HG03175 (cell line): Measurements from ENCODE around the gene CCDC110.

Source experiments
- ATAC-seq: cut with Tn5 transposase; IDR thresholded peaks from one replicate; pipeline ENCODE4 v1.9.1; 2021; ENCODE audit warnings: mild to moderate bottlenecking, moderate library complexity; ENCODE audit not compliant: unreplicated experiment

CCDC110 gene

GRCh38 chr4:185424905-185425646, 46.5 kb downstream of the CCDC110 start:
- ATAC-seq = peak; percentile 4

GRCh38 chr4:185421366-185422124, 50.0 kb downstream of the CCDC110 start:
- no peak for ATAC-seq

- ATAC-seq = no peak
Measured at GRCh38 chr4:185416955-185417354, 54.6 kb downstream of the CCDC110 start.

GRCh38 chr4:185412412-185412811, 59.1 kb downstream of the CCDC110 start:
- no peak for ATAC-seq

- no peak for ATAC-seq
Measured at GRCh38 chr4:185411849-185412248, 59.7 kb downstream of the CCDC110 start.

- no peak for ATAC-seq
Measured at GRCh38 chr4:185408432-185408831, 63.1 kb downstream of the CCDC110 start.

GRCh38 chr4:185405296-185405999, 66.1 kb downstream of the CCDC110 start:
- peak; percentile 85 for ATAC-seq

GRCh38 chr4:185404031-185404430, 67.5 kb downstream of the CCDC110 start:
- ATAC-seq = no peak

- ATAC-seq = no peak
Measured at GRCh38 chr4:185399466-185399865, 72.1 kb downstream of the CCDC110 start.

- ATAC-seq = no peak
Measured at GRCh38 chr4:185398618-185399017, 72.9 kb downstream of the CCDC110 start.

- no peak for ATAC-seq
Measured at GRCh38 chr4:185396724-185397385, 74.7 kb downstream of the CCDC110 start, which contains the start of gene ANKRD37. TSS of gene ANKRD37 (plus strand) at chr4:185396841. CDS start at chr4:185396924, 83 bp downstream.

GRCh38 chr4:185395956-185396723, 75.4 kb downstream of the CCDC110 start:
- peak; percentile 81 for ATAC-seq

- ATAC-seq = no peak
Measured at GRCh38 chr4:185395238-185395955, 76.1 kb downstream of the CCDC110 start, which contains the start of gene LRP2BP. TSS of gene LRP2BP (minus strand) at chr4:185395924. CDS start at chr4:185378186, 17,738 bp downstream.
